Measurements from ENCODE around the gene SPPL3.

Gene SPPL3

GRCh38 chr12:120761519-120761934 lies 142.6 kb downstream of the SPPL3 start:
- Histone ChIP-seq H3K9ac (ENCODE audit: low read length) (no peak overlapping the region), H3K4me1 (ENCODE audit: control insufficient read depth, low read depth, low read length) (peaks cover 12% of the 10 kb centered on the region), H3K27ac (ENCODE audit: low read length) (no peak overlapping the region), H3K4me3 (ENCODE audit: low read length) (no peak overlapping the region), H3K36me3 (ENCODE audit: control insufficient read depth, low read depth, low read length) (peaks cover 18% of the 10 kb centered on the region), H3K9me3 (ENCODE audit: control insufficient read depth, low read depth, low read length) (no peaks in the 10 kb centered on the region), H3K27me3 (ENCODE audit: control insufficient read depth, insufficient read depth, low read length) (no peaks in the 10 kb centered on the region)

- Histone ChIP-seq H3K9me3 (ENCODE audit: control insufficient read depth, low read depth, low read length) (no peaks in the 10 kb centered on the region), H3K4me1 (ENCODE audit: control insufficient read depth, low read depth, low read length) (peaks cover 12% of the 10 kb centered on the region), H3K9ac (ENCODE audit: low read length) (no peak overlapping the region), H3K27ac (ENCODE audit: low read length) (no peak overlapping the region), H3K36me3 (ENCODE audit: control insufficient read depth, low read depth, low read length) (peaks cover 9% of the 10 kb centered on the region), H3K4me3 (ENCODE audit: low read length) (no peak overlapping the region), H3K27me3 (ENCODE audit: control insufficient read depth, insufficient read depth, low read length) (no peaks in the 10 kb centered on the region)
Observed at GRCh38 chr12:120760349-120761254, 143.6 kb downstream of the SPPL3 start.

- H3K4me3 ChIP-seq (ENCODE audit: low read length) = no peak overlapping the region
- H3K36me3 ChIP-seq (ENCODE audit: control insufficient read depth, low read depth, low read length) = peaks cover 8% of the 10 kb centered on the region
- H3K27me3 ChIP-seq (ENCODE audit: control insufficient read depth, insufficient read depth, low read length) = no peaks in the 10 kb centered on the region
- H3K9me3 ChIP-seq (ENCODE audit: control insufficient read depth, low read depth, low read length) = no peaks in the 10 kb centered on the region
- peaks cover 12% of the 10 kb centered on the region for H3K4me1 ChIP-seq (ENCODE audit: control insufficient read depth, low read depth, low read length)
- no peak overlapping the region for H3K27ac ChIP-seq (ENCODE audit: low read length)
- H3K9ac ChIP-seq (ENCODE audit: low read length) = no peak overlapping the region
Observed at GRCh38 chr12:120759591-120760348, 144.4 kb downstream of the SPPL3 start.

GRCh38 chr12:120758798-120759590 lies 145.2 kb downstream of the SPPL3 start:
- Histone ChIP-seq H3K9ac (ENCODE audit: low read length) (no peak overlapping the region), H3K27ac (ENCODE audit: low read length) (no peak overlapping the region), H3K36me3 (ENCODE audit: control insufficient read depth, low read depth, low read length) (peaks cover under 1% of the 10 kb centered on the region), H3K4me1 (ENCODE audit: control insufficient read depth, low read depth, low read length) (peaks cover 12% of the 10 kb centered on the region), H3K9me3 (ENCODE audit: control insufficient read depth, low read depth, low read length) (no peaks in the 10 kb centered on the region), H3K4me3 (ENCODE audit: low read length) (no peak overlapping the region), H3K27me3 (ENCODE audit: control insufficient read depth, insufficient read depth, low read length) (no peaks in the 10 kb centered on the region)

GRCh38 chr12:120757949-120758348 lies 146.2 kb downstream of the SPPL3 start:
- Histone ChIP-seq H3K4me1 (ENCODE audit: control insufficient read depth, low read depth, low read length) (peaks cover 12% of the 10 kb centered on the region), H3K4me3 (ENCODE audit: low read length) (no peak overlapping the region), H3K27me3 (ENCODE audit: control insufficient read depth, insufficient read depth, low read length) (no peaks in the 10 kb centered on the region), H3K9me3 (ENCODE audit: control insufficient read depth, low read depth, low read length) (no peaks in the 10 kb centered on the region), H3K27ac (ENCODE audit: low read length) (no peak overlapping the region), H3K36me3 (ENCODE audit: control insufficient read depth, low read depth, low read length) (no peaks in the 10 kb centered on the region), H3K9ac (ENCODE audit: low read length) (no peak overlapping the region)

GRCh38 chr12:120757226-120757742 lies 146.9 kb downstream of the SPPL3 start:
- Histone ChIP-seq H3K27ac (ENCODE audit: low read length) (no peak overlapping the region), H3K9ac (ENCODE audit: low read length) (no peak overlapping the region), H3K4me3 (ENCODE audit: low read length) (no peak overlapping the region), H3K4me1 (ENCODE audit: control insufficient read depth, low read depth, low read length) (peaks cover 12% of the 10 kb centered on the region), H3K27me3 (ENCODE audit: control insufficient read depth, insufficient read depth, low read length) (no peaks in the 10 kb centered on the region), H3K36me3 (ENCODE audit: control insufficient read depth, low read depth, low read length) (no peaks in the 10 kb centered on the region), H3K9me3 (ENCODE audit: control insufficient read depth, low read depth, low read length) (no peaks in the 10 kb centered on the region)

GRCh38 chr12:120755269-120755668 lies 148.9 kb downstream of the SPPL3 start:
- H3K36me3 ChIP-seq (ENCODE audit: control insufficient read depth, low read depth, low read length) = no peaks in the 10 kb centered on the region
- no peak overlapping the region for H3K9ac ChIP-seq (ENCODE audit: low read length)
- no peak overlapping the region for H3K27ac ChIP-seq (ENCODE audit: low read length)
- H3K9me3 ChIP-seq (ENCODE audit: control insufficient read depth, low read depth, low read length) = no peaks in the 10 kb centered on the region
- peaks cover 12% of the 10 kb centered on the region for H3K4me1 ChIP-seq (ENCODE audit: control insufficient read depth, low read depth, low read length)
- H3K4me3 ChIP-seq (ENCODE audit: low read length) = no peak overlapping the region
- no peaks in the 10 kb centered on the region for H3K27me3 ChIP-seq (ENCODE audit: control insufficient read depth, insufficient read depth, low read length)

GRCh38 chr12:120754792-120755191 lies 149.4 kb downstream of the SPPL3 start:
- H3K9ac ChIP-seq (ENCODE audit: low read length) = no peak overlapping the region
- H3K36me3 ChIP-seq (ENCODE audit: control insufficient read depth, low read depth, low read length) = no peaks in the 10 kb centered on the region
- H3K9me3 ChIP-seq (ENCODE audit: control insufficient read depth, low read depth, low read length) = no peaks in the 10 kb centered on the region
- H3K27ac ChIP-seq (ENCODE audit: low read length) = no peak overlapping the region
- no peaks in the 10 kb centered on the region for H3K27me3 ChIP-seq (ENCODE audit: control insufficient read depth, insufficient read depth, low read length)
- no peak overlapping the region for H3K4me3 ChIP-seq (ENCODE audit: low read length)
- H3K4me1 ChIP-seq (ENCODE audit: control insufficient read depth, low read depth, low read length) = peaks cover 10% of the 10 kb centered on the region

GRCh38 chr12:120751389-120751788 lies 152.8 kb downstream of the SPPL3 start:
- no peaks in the 10 kb centered on the region for H3K36me3 ChIP-seq (ENCODE audit: control insufficient read depth, low read depth, low read length)
- no peak overlapping the region for H3K4me3 ChIP-seq (ENCODE audit: low read length)
- H3K9me3 ChIP-seq (ENCODE audit: control insufficient read depth, low read depth, low read length) = no peaks in the 10 kb centered on the region
- H3K27me3 ChIP-seq (ENCODE audit: control insufficient read depth, insufficient read depth, low read length) = no peaks in the 10 kb centered on the region
- no peak overlapping the region for H3K9ac ChIP-seq (ENCODE audit: low read length)
- no peaks in the 10 kb centered on the region for H3K4me1 ChIP-seq (ENCODE audit: control insufficient read depth, low read depth, low read length)
- no peak overlapping the region for H3K27ac ChIP-seq (ENCODE audit: low read length)

- Histone ChIP-seq H3K4me1 (ENCODE audit: control insufficient read depth, low read depth, low read length) (no peaks in the 10 kb centered on the region), H3K9me3 (ENCODE audit: control insufficient read depth, low read depth, low read length) (no peaks in the 10 kb centered on the region), H3K9ac (ENCODE audit: low read length) (no peak overlapping the region)
Observed at GRCh38 chr12:120750806-120751205, 153.4 kb downstream of the SPPL3 start.

GRCh38 chr12:120749256-120749655 lies 154.9 kb downstream of the SPPL3 start:
- Histone ChIP-seq H3K9me3 (ENCODE audit: control insufficient read depth, low read depth, low read length) (no peaks in the 10 kb centered on the region), H3K4me3 (ENCODE audit: low read length) (no peak overlapping the region), H3K27me3 (ENCODE audit: control insufficient read depth, insufficient read depth, low read length) (no peaks in the 10 kb centered on the region)

More at GRCh38 chr12:120750806-120751205, 153.4 kb downstream of the SPPL3 start:
- Histone ChIP-seq H3K4me3 (ENCODE audit: low read length) (no peak overlapping the region), H3K27me3 (ENCODE audit: control insufficient read depth, insufficient read depth, low read length) (no peaks in the 10 kb centered on the region), H3K36me3 (ENCODE audit: control insufficient read depth, low read depth, low read length) (no peaks in the 10 kb centered on the region), H3K27ac (ENCODE audit: low read length) (no peak overlapping the region)

More at GRCh38 chr12:120749256-120749655, 154.9 kb downstream of the SPPL3 start:
- Histone ChIP-seq H3K36me3 (ENCODE audit: control insufficient read depth, low read depth, low read length) (no peaks in the 10 kb centered on the region), H3K9ac (ENCODE audit: low read length) (no peak overlapping the region), H3K27ac (ENCODE audit: low read length) (no peak overlapping the region), H3K4me1 (ENCODE audit: control insufficient read depth, low read depth, low read length) (no peaks in the 10 kb centered on the region)
